ENCODE results near the gene C2orf72. TPM values are rescaled to one million over a fixed set of nuclear protein-coding genes. Genes with fewer than 3 reads are reported as not detected.
"Not testable (repeated sequence)": the region's sequence is repeated elsewhere in the genome, so short reads cannot be mapped to it uniquely, and the experiment has no call there.

The C2orf72 gene
- total RNA-seq, 1 donor from 2014 or later, result 9.9 TPM

- peaks cover 10% of the 10 kb centered on the region for H3K9me3 Mint-ChIP-seq
- H3K36me3 Mint-ChIP-seq, result peaks cover 3% of the 10 kb centered on the region
- no peak overlapping the region for H3K27ac Mint-ChIP-seq
- no peaks in the 10 kb centered on the region for H3K4me1 Mint-ChIP-seq (ENCODE audit: unreplicated experiment)
- no peak for TF ChIP-seq CTCF (conservative IDR thresholded peaks at IDR 0.05)
- H3K27me3 Mint-ChIP-seq, result peaks cover 52% of the 10 kb centered on the region
- no peak for DNase-seq (ENCODE audit: extremely low spot score, unreplicated experiment)
- H3K4me3 Mint-ChIP-seq, result no peak overlapping the region
Measured at GRCh38 chr2:231001036-231001435, 36.3 kb upstream of the C2orf72 start.

GRCh38 chr2:231001921-231002320 is 35.4 kb upstream of the C2orf72 start:
- no peak for TF ChIP-seq CTCF (conservative IDR thresholded peaks at IDR 0.05)
- no peak for DNase-seq (ENCODE audit: extremely low spot score, unreplicated experiment)
- peaks cover 10% of the 10 kb centered on the region for H3K9me3 Mint-ChIP-seq
- H3K36me3 Mint-ChIP-seq, result peaks cover 3% of the 10 kb centered on the region
- no peak overlapping the region for H3K4me3 Mint-ChIP-seq
- H3K4me1 Mint-ChIP-seq (ENCODE audit: unreplicated experiment), result no peaks in the 10 kb centered on the region
- peaks cover 48% of the 10 kb centered on the region for H3K27me3 Mint-ChIP-seq
- no peak overlapping the region for H3K27ac Mint-ChIP-seq

- peaks cover 3% of the 10 kb centered on the region for H3K4me1 Mint-ChIP-seq (ENCODE audit: unreplicated experiment)
Measured at GRCh38 chr2:231002641-231003040, 34.7 kb upstream of the C2orf72 start.

GRCh38 chr2:231003186-231003585 is 34.1 kb upstream of the C2orf72 start:
- H3K27ac Mint-ChIP-seq, result no peak overlapping the region
- peaks cover 3% of the 10 kb centered on the region for H3K36me3 Mint-ChIP-seq
- no peak overlapping the region for H3K4me3 Mint-ChIP-seq
- peaks cover 4% of the 10 kb centered on the region for H3K4me1 Mint-ChIP-seq (ENCODE audit: unreplicated experiment)
- no peak for TF ChIP-seq CTCF (conservative IDR thresholded peaks at IDR 0.05)
- no peak for DNase-seq (ENCODE audit: extremely low spot score, unreplicated experiment)
- peaks cover 44% of the 10 kb centered on the region for H3K27me3 Mint-ChIP-seq
- peaks cover 10% of the 10 kb centered on the region for H3K9me3 Mint-ChIP-seq

More at GRCh38 chr2:231002641-231003040, 34.7 kb upstream of the C2orf72 start:
- no peak for TF ChIP-seq CTCF (conservative IDR thresholded peaks at IDR 0.05)
- H3K27ac Mint-ChIP-seq, result no peak overlapping the region
- H3K36me3 Mint-ChIP-seq, result peaks cover 3% of the 10 kb centered on the region
- DNase-seq (ENCODE audit: extremely low spot score, unreplicated experiment), result no peak
- peaks cover 47% of the 10 kb centered on the region for H3K27me3 Mint-ChIP-seq
- peaks cover 10% of the 10 kb centered on the region for H3K9me3 Mint-ChIP-seq
- no peak overlapping the region for H3K4me3 Mint-ChIP-seq

DNA sequence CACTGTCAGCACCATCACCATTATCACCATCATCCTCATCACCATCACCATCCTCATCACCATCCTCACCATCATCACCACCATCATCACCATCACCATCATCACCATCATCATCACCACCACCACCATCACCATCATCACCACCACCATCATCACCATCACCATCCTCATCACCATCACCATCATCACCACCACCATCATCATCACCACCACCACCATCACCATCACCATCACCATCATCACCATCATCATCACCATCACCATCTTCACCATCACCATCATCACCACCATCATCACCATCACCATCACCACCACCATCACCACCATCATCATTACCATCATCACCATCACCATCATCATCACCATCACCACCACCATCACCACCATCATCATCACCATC is 32.4 kb upstream of the C2orf72 start:
- H3K27ac Mint-ChIP-seq; H3K36me3 Mint-ChIP-seq; DNase-seq (ENCODE audit: extremely low spot score, unreplicated experiment); H3K4me3 Mint-ChIP-seq; H3K4me1 Mint-ChIP-seq (ENCODE audit: unreplicated experiment): not testable (repeated sequence)
- H3K27me3 Mint-ChIP-seq, result peaks cover 27% of the 10 kb centered on the region
- peaks cover 10% of the 10 kb centered on the region for H3K9me3 Mint-ChIP-seq

DNA sequence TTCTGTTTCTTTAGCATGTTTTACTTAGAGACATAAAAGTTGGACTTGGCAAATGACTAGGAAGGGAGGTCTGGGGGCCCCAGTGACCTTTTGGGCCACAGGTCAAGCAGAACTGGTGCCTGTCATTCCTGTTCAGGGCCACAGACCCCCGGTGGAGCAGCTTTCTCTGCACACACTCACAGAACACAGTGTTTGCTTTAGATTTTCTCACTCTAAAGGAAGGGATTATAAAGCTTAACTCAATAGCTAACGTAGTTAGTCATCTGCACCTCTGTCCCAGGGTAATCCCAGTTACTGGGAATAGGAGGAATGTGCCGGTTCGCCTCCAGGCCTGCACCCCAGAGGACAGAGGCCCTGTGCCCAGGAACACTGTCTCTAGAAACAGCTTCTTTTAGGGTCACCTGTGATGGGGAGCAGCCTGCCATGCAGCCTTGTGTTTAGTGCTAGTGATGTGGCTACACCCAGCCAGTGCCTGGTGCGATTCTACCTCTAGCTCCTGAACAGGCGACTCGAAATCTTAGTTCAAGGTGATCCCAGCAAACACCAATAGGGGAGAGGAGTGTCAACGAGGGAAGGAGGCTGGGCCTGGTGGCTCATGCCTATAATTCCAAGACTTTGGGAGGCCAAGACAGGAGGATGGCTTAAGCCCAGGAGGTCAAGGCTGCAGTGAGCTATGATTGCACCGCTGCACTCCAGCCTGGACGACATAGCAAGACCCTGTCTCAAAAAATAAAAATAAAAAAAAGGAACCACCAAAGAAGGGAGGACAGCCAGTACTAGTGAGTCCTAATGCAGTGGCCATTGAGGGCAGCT is 29.8 kb upstream of the C2orf72 start:
- Mint-ChIP-seq H3K4me1 (ENCODE audit: unreplicated experiment) (peaks cover 14% of the 10 kb centered on the region), H3K4me3 (no peak overlapping the region), H3K27me3 (peaks cover 6% of the 10 kb centered on the region), H3K9me3 (peaks cover 10% of the 10 kb centered on the region), H3K36me3 (peaks cover 3% of the 10 kb centered on the region), H3K27ac (no peak overlapping the region)
- TF ChIP-seq CTCF (conservative IDR thresholded peaks at IDR 0.05), result no peak
- DNase-seq (ENCODE audit: extremely low spot score, unreplicated experiment), result no peak
